Measurements from ENCODE around the gene YBX2. TPM values are rescaled to one million over a fixed set of nuclear protein-coding genes. Genes with fewer than 3 reads are reported as not detected.
"Not testable (repeated sequence)": the region's sequence is repeated elsewhere in the genome, so short reads cannot be mapped to it uniquely, and the experiment has no call there.

YBX2 gene
- total RNA-seq, 2 donors from 2014 or later: 0.26 to 1.3 TPM

DNA sequence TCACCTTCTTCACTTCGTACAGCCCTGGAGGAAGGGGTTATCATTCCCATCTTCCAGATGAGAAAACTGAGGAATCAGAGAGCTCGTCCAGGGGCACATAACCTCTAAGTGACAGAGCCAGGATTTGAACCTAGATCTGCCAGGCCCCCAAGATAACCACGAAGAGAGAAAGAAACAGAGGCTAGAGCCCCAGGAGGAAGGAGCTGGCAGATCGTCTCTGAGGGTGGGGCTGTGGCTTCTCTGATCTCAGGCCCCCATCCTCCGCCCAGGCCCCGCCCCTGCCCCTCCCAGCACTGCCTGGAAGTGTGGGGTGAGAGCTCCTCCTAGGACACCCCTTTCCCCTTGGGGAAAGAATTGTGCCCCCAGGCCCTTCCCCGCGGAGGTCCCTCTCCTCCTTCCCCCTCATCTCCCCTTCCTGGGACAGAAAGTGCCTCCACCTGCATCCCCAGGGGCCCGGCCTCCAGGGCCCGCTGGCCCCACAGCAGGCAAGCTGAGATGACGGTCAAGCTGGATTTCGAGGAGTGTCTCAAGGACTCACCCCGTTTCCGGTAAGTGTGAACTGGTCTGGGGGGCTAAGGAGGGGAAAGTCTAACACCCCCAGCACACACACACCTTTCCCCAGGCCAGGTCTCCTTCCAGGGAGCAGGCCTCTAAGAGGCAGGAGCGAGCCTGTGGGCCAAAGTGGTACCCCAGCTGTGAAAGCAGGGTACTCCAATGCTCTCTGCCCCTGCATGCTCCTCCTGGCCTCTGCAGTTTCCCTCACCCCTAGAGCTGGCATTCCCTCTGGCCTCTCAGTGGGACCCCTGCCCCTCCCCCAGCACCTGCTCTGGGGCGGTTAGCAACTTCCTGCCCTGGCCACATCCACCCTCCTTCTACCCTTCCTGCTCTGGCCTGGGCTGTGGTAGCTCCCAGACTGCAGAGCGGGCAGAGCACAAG, 42.1 kb upstream of the YBX2 start, which contains the start of gene ACAP1:
Gene ACAP1, plus strand, starts transcription at position 290 of the 936 bp plus-strand sequence. Its CDS starts 206 bp downstream, at position 496.
- DNase-seq: no peak
- WGBS, 2 donors: 33 to 47% methylated on average over 17 of the region's 17 CpGs
- Histone ChIP-seq H3K4me1 (no peaks in the 10 kb centered on the region), H3K4me3 (no peak within 1 kb of the TSS), H3K36me3 (replicated peaks in 1 of 2; ENCODE audit: insufficient read depth in 1 of 2, low read depth in 2 of 2) (no peaks in the 10 kb centered on the region), H3K27ac (no peak within 1 kb of the TSS), H3K9me3 (no peaks in the 10 kb centered on the region), H3K27me3 (peaks cover 0 to 12% of the 10 kb centered on the region in 2 donors)
- ATAC-seq: no peak
- intact Hi-C loops (cut with DNase I): no loop called here
- no peak for TF ChIP-seq POLR2A (IDR thresholded peaks at IDR 0.05)
- TF ChIP-seq, protein P1, sequence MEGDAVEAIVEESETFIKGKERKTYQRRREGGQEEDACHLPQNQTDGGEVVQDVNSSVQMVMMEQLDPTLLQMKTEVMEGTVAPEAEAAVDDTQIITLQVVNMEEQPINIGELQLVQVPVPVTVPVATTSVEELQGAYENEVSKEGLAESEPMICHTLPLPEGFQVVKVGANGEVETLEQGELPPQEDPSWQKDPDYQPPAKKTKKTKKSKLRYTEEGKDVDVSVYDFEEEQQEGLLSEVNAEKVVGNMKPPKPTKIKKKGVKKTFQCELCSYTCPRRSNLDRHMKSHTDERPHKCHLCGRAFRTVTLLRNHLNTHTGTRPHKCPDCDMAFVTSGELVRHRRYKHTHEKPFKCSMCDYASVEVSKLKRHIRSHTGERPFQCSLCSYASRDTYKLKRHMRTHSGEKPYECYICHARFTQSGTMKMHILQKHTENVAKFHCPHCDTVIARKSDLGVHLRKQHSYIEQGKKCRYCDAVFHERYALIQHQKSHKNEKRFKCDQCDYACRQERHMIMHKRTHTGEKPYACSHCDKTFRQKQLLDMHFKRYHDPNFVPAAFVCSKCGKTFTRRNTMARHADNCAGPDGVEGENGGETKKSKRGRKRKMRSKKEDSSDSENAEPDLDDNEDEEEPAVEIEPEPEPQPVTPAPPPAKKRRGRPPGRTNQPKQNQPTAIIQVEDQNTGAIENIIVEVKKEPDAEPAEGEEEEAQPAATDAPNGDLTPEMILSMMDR (IDR thresholded peaks at IDR 0.05): no peak

DNA sequence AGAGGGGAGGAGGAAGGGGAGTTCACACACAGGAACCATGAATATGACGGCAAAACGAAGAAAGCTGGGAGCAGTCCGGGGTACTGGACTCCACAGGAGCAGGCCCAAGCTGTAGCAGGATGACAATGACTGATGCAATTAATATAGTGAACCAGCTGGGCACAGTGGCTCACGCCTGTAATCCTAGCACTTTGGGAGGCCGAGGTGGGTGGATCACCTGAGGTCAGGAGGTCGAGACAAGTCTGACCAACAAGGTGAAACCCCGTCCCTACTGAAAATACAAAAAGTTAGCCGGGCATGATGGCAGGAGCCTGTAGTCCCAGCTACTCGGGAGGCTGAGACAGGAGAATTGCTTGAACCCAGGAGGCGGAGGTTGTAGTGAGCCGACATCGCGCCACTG, 41.3 kb upstream of the YBX2 start:
- ATAC-seq: not testable (repeated sequence)
- 80% methylated on average over 13 of the region's 13 CpGs for WGBS, 2 donors

DNA sequence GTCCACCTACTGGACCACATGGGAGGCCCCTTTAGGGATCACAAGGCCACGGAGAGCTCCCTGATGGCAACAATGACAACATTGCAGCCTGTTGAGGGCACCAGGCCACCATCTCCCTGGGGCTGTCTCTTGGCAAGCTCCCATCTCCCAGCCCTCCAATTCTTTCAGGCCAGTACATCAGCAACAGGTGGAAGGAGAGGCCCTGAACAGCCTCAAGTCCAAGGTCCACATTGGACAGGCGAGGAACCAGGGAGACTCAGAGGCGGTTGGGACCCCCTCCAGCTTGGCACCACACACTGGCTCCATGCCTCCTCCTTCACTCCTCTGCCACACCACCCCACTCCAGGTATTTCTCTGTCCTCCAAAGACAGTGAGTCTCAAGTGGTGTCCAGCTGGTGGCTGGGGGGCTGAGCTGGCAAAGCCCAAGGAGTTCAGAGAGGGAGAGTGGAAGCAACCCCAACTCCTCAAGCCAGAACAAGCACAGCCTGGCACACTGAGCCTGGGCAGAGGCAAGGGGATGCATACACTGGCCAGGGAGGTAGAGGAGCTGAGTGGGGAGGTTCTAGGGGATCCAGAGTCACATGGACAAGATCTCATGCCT, 40.6 kb upstream of the YBX2 start:
- WGBS, 2 donors: 63 to 70% methylated on average over 3 of the region's 3 CpGs
- TF ChIP-seq POLR2A (IDR thresholded peaks at IDR 0.05): no peak
- TF ChIP-seq, protein P1 (IDR thresholded peaks at IDR 0.05): no peak
- Histone ChIP-seq H3K9me3 (no peaks in the 10 kb centered on the region), H3K4me3 (no peak overlapping the region), H3K4me1 (peaks cover 9% of the 10 kb centered on the region), H3K27ac (no peak overlapping the region), H3K36me3 (replicated peaks in 1 of 2; ENCODE audit: insufficient read depth in 1 of 2, low read depth in 2 of 2) (no peaks in the 10 kb centered on the region), H3K27me3 (no peaks in the 10 kb centered on the region)
- ATAC-seq (no peak), DNase-seq (no peak)
- intact Hi-C loops (cut with DNase I): no loop called here

More for the DNA sequence above, 41.3 kb upstream of the YBX2 start:
- intact Hi-C loops (cut with DNase I); H3K27ac ChIP-seq; H3K4me3 ChIP-seq; H3K36me3 ChIP-seq (replicated peaks in 1 of 2; ENCODE audit: insufficient read depth in 1 of 2, low read depth in 2 of 2); H3K9me3 ChIP-seq; H3K27me3 ChIP-seq; H3K4me1 ChIP-seq; DNase-seq: not testable (repeated sequence)

DNA sequence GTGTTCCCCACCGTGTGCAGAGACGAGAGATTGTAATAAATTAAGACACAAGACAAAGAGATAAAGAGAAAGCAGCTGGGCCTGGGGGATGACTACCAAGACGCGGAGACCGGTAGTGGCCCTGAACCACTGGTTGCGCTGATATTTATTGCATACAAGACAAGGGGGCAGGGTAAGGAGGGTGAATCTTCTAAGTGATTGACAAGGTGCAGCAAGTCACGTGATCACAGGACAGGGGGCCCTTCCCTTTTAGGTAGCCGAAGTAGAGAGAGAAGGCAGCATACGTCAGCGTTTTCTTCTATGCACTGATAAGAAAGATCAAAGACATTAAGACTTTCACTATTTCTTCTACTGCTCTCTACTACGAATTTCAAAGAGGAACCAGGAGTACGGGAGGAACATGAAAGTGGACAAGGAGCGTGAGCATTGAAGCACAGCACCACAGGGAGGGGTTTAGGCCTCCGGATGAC, 38.2 kb upstream of the YBX2 start:
- 44 to 45% methylated on average over 14 of the region's 14 CpGs for WGBS, 2 donors

DNA sequence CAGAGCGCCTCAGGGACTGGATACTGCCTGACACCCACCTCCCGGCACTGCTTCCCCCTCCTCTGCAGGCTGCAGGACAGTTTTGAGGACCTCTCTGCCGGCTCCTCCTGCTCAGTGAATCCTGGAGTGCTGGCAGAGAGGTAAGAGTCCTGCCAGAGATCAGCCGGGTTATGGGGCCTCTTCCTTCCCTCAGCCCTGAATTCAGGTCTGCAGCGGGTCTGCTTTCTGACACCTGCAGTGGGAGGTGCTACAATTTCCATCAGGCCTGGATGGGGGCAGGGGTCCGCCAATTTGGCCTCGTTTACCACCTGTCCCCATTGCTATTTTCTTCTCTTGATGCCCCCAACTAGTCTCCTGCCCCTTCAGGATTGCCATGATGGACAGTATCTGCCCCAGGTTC, 37.7 kb upstream of the YBX2 start:
- Histone ChIP-seq H3K9me3 (no peaks in the 10 kb centered on the region), H3K27me3 (no peaks in the 10 kb centered on the region), H3K27ac (no peak overlapping the region), H3K4me1 (peaks cover 25% of the 10 kb centered on the region), H3K36me3 (replicated peaks in 1 of 2; ENCODE audit: insufficient read depth in 1 of 2, low read depth in 2 of 2) (no peaks in the 10 kb centered on the region), H3K4me3 (no peak overlapping the region)
- intact Hi-C loops (cut with DNase I): no loop called here
- DNase-seq (no peak), ATAC-seq (no peak)
- TF ChIP-seq, protein P1 (IDR thresholded peaks at IDR 0.05): no peak
- TF ChIP-seq POLR2A (IDR thresholded peaks at IDR 0.05): no peak
- WGBS, 2 donors: 34 to 42% methylated on average over 7 of the region's 7 CpGs

More for the DNA sequence above, 38.2 kb upstream of the YBX2 start:
- H3K36me3 ChIP-seq (replicated peaks in 1 of 2; ENCODE audit: insufficient read depth in 1 of 2, low read depth in 2 of 2); H3K4me3 ChIP-seq; H3K9me3 ChIP-seq; H3K27me3 ChIP-seq; intact Hi-C loops (cut with DNase I); ATAC-seq; H3K27ac ChIP-seq; DNase-seq: not testable (repeated sequence)
- peaks cover 23% of the 10 kb centered on the region for H3K4me1 ChIP-seq

Data from body of pancreas (tissue), 4 donors.